Retina (tissue), 1 donor: Measurements from ENCODE around the gene ZNF701.
"Not testable (repeated sequence)": the region's sequence is repeated elsewhere in the genome, so short reads cannot be mapped to it uniquely, and the experiment has no call there.

Source experiments
- DNase-seq: peaks from one replicate; pipeline ENCODE4 v3.0.0-alpha.2; 2016

The ZNF701 gene

DNA sequence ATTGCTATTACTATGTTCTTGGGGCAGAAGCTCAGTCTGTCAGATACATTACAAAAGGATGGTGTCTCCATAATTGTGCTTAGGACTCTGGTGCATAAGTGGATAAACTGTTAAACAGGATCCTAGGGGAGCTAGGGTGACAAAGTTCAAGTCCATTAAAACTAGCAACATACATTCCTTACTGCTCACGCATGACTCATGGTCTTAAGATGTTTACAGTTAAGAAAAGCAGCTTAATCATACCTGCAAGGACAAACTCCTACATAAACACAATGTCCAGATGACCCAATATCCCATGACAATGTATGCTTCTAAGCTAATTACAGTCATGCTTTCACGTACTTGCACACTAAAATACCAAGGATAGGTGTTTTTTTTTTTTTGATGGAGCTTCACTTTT, 3.5 kb upstream of the ZNF701 start:
- no peak for DNase-seq

- no peak for DNase-seq
These were observed 2.2 kb upstream of the ZNF701 start for GRCh38 chr19:52567921-52568320.

- DNase-seq, result not testable (repeated sequence)
These were observed 468 bp upstream of the ZNF701 start for GRCh38 chr19:52569638-52569999.

GRCh38 chr19:52584736-52585440, 14.8 kb downstream of the ZNF701 start:
- DNase-seq, result no peak

GRCh38 chr19:52585604-52586003, 15.5 kb downstream of the ZNF701 start:
- DNase-seq, result no peak

DNA sequence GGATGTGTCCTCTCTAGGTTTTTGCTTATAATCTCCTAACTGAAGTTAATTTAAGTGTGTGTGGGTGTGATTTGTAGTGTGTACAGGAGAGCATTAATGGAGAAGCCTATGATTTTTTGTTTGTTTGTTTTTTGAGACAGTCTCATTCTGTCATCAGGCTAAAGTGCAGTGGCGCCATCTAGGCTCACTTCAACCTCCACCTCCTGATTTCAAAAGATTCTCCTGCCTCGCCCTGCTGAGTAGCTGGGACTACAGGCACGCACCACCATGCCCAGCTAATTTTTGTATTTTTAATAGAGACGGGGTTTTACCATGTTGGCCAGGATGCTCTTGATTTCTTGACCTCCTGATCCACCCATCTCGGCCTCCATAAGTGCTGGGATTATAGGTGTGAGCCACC, 20.6 kb downstream of the ZNF701 start:
- DNase-seq, result no peak

GRCh38 chr19:52592301-52592700, 22.2 kb downstream of the ZNF701 start:
- no peak for DNase-seq

DNA sequence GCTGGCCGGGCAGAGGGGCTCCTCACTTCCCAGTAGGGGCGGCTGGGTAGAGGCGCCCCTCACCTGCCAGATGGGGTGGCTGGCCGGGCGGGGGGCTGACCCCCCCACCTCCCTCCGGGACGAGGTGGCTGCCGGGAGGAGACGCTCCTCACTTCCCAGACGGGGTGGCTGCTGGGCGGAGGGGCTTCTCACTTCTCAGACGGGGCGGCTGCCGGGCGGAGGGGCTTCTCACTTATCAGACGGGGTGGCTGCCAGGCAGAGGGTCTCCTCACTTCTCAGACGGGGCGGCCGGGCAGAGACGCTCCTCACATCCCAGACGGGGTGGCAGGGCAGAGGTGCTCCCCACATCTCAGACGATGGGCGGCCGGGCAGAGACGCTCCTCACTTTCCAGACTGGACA, 23.4 kb downstream of the ZNF701 start:
- not testable (repeated sequence) for DNase-seq

GRCh38 chr19:52599241-52599640, 29.2 kb downstream of the ZNF701 start:
- no peak for DNase-seq

DNA sequence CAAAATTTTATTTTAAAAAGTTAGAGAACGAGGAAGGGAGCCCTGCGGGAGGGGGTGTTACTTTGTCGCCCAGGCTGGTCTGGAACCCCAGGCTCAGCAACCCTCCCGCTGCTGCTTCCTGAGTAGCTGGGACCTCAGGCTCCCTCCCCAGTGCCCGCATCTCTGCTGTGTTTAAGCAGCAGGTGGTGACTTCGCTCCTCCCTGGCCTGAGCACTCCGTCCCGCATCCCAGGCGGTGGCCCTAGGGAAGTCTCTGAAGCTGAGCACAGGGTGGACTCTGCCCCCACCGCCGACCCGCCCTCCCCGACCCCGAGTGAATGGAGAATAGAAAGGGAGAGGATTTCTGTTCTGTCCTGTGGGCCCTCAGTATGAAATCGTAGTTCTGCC, 30.5 kb downstream of the ZNF701 start:
- DNase-seq, result no peak

- DNase-seq, result peak; percentile 87
These were observed 31.2 kb downstream of the ZNF701 start for GRCh38 chr19:52601025-52601973.

DNA sequence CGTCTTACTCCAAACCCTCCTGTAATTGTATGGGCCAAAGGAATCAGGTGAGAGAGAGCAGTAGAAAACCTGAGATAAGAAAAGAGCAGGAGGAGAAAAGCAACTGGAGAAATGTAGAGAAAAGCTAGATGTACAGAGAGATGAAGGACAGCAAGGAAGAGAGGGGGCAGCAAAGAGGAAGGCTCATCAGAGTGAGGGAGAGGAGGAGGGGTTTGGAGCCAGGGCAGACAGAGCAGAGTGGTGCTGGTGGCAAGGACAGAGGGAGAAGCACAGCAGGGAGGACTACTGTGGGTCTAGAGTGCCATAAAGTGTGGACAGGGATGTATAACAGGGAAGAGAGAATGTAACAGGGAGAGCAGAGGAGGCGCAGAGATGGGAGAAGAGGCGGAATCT, 31.9 kb downstream of the ZNF701 start:
- DNase-seq, result not testable (repeated sequence)

- no peak for DNase-seq
These were observed 32.9 kb downstream of the ZNF701 start for GRCh38 chr19:52602941-52603340.

GRCh38 chr19:52603558-52604207, 33.6 kb downstream of the ZNF701 start:
- no peak for DNase-seq

DNA sequence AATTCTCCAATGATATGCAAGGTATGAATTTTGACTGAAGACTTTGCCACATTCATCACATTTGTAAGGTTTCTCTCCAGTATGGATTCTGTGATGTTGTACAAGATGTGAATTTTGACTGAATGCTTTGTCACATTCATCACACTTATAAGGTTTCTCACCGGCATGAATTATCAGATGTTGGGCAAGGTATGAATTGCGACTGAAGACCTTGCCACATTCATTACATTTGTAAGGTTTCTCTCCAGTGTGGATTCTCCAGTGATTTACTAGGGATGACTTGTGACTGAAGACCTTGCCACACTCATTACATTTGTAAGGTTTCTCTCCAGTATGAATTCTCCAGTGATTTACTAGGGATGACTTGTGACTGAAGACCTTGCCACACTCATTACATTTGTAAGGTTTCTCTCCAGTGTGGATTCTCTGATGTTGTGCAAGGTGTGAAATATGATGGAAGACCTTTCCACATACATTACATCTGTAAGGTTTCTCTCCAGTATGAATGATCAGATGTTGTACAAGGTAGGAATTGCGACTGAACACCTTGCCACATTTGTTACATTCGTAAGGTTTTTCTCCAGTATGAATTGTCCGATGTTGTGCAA, 43.3 kb downstream of the ZNF701 start:
- DNase-seq, result no peak

DNA sequence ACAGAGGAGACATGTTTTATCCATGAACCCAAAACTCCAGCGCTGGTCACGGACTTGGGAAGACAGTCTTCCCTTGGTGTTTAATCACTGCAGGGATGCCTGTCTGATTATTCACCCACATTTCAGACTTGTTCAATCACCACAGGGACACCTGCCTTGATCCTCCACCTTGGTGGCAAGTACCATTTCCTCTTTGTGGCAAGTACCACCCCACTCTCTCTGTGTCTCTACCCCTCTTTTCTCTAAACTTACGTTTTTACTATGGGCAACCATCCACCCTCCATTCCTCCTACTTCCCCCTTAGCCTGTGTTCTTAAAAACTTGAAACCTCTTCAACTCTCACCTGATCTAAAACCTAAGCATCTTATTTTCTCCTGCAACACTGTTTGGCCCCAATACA, 51.3 kb downstream of the ZNF701 start:
- no peak for DNase-seq

DNA sequence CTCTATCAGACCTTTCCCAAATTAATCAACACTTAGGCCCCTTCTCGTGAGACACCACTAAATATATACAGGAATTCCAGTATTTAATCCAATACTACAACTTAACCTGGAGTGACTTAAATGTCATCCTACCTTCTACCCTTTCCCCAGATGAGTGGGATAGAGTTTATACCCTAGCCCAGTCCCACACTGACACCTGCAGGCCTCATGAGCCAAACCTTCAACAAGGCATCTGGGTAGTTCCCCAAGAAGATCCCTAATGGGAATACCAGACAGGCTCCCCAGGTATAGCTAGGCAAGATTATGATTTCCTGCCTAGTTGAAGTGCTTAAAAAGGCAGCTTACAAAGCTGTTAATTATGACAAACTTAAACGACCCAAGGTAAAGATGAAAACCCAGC, 52.2 kb downstream of the ZNF701 start:
- DNase-seq, result no peak

- no peak for DNase-seq
These were observed 56.8 kb downstream of the ZNF701 start for GRCh38 chr19:52626915-52627314.

- DNase-seq, result not testable (repeated sequence)
These were observed 57.4 kb downstream of the ZNF701 start for GRCh38 chr19:52627441-52627840.

DNA sequence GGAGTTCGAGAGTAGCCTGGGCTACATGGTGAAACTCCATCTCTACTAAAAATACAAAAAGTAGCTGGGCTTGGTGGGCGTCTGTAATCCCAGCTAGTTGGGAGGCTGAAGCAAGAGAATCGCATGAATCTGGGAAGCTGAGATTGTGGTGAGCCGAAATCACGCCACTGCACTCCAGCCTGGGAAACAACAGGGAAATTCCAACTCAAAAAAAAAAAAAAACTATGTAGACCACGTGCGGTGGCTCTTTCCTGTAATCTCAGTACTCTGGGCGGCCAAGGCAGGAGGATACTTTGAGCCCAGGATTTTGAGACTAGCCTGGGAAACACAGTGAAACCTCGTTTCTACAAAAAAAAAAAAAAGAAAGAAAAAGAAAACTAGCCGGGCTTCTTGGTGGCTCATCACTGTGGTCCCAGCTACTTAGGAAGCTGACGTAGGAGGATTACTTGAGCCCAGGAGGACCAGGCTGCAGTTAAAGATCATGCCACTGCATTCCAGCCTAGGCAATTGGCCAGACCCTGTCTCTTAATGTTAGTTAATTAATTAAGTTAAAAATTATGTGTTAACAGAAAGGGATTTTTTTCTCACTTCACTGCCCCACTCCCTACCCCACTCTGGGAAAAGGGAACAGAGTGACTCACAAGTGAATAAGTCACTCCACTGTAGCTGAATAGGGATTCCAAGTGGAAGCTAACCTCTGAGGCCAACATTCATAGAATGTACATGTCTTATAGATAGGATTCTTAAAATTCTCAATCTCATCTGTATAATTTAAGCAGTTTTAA, 65.9 kb downstream of the ZNF701 start:
- no peak for DNase-seq
